Sciatic nerve (tissue), 2 donors: ENCODE results near the gene AARS1. TPM values are rescaled to one million over a fixed set of nuclear protein-coding genes. Genes with fewer than 3 reads are reported as not detected.
"Not testable (repeated sequence)": the region's sequence is repeated elsewhere in the genome, so short reads cannot be mapped to it uniquely, and the experiment has no call there.

Source experiments
- ATAC-seq: fragments of 200-7000 bp; cut with Tn5 transposase; one replicate; pipeline ENCODE4 v1.9.1; 2020; ENCODE audit warnings: mild to moderate bottlenecking, moderate library complexity
- DNase-seq: peaks from one replicate; pipeline ENCODE4 v3.0.0-alpha.2; 2020; ENCODE audit warnings: low spot score
- intact Hi-C: fragments of 100-400 bp; cut with DNase I; formaldehyde crosslinking; loops from one replicate; pipeline ENCODE4 v1.14.2; 2022
- total RNA-seq: library from RNA; stranded (reverse); fragmentation: NEBNext Ultra II Directional; extraction: Animal tissue kit (Norgen Biotek cat#: 25700); gene quantifications from one replicate; pipeline ENCODE4 v1.2.1, GENCODE V29; 2021
- donor health status: DM: no; HTN: no; CAD: no.
- donor health status: DM: no; HTN: no; CAD: no.

Gene AARS1
- total RNA-seq, 1 donor from 2014 or later: 73.3 TPM

DNA sequence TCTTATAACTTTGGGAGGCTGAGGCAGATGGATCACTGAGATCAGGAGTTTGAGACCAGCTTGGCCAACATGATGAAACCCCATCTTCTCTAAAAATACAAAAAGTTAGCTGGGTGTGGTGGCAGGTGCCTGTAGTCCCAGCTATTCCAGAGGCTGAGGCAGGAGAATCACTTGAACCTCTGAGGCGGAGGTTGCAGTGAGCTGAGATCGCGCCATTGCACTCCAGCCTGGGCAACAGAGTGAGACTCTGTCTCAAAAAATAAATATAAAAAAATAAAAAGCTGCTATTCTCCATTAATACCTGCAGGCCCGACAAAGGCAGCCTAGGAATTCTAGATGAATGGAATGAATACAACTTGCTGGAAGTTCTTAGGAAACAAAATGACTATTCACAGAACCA lies 39.6 kb downstream of the AARS1 start:
- ATAC-seq, DNase-seq, intact Hi-C loops: not testable (repeated sequence)

- ATAC-seq: not testable (repeated sequence)
Measured at GRCh38 chr16:70238773-70239172, 50.5 kb downstream of the AARS1 start.

DNA sequence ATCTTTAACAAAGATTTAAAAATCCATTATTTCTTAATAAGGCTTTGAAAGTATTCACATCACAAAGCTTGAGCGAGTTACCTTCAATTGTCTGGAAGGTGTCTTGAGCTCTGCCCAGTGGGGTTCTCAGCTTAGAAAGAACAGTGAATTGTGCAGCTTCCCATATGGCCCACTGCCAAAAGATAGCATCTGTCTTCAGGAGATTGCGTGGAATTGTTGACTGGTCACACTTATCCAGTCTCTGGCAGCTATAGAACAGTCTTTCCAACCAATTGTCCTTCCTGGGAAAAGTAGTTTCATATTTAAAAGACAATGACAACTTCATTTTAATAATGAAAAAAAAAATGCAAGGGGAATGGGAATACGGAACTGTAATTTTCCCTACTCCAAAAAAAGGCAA lies 57.5 kb downstream of the AARS1 start:
- intact Hi-C loops, DNase-seq, ATAC-seq: not testable (repeated sequence)

More at GRCh38 chr16:70238773-70239172, 50.5 kb downstream of the AARS1 start:
- DNase-seq, intact Hi-C loops: not testable (repeated sequence)

GRCh38 chr16:70226024-70226423 lies 63.3 kb downstream of the AARS1 start:
- DNase-seq, intact Hi-C loops, ATAC-seq: not testable (repeated sequence)

DNA sequence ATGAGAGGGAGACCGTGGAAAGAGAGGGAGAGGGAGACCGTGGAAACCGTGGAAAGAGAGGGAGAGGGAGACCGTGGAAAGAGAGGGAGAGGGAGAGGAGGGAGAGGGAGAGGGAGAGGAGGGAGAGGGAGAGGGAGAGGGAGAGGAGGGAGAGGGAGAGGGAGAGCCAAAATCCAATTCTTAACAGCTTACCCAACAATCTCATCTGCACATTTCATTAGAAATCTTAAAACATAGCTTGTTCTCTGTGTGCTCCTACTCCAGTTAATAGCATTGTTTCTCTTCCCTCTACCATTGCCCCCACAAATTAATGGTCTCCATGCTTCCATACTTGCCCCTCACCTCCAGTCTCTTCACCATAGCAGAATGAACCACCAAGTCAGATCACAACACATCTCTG lies 63.9 kb downstream of the AARS1 start:
- ATAC-seq, intact Hi-C loops: not testable (repeated sequence)

GRCh38 chr16:70224645-70225044 lies 64.7 kb downstream of the AARS1 start:
- DNase-seq, intact Hi-C loops, ATAC-seq: not testable (repeated sequence)

More for the DNA sequence above, 63.9 kb downstream of the AARS1 start:
- DNase-seq: not testable (repeated sequence)

DNA sequence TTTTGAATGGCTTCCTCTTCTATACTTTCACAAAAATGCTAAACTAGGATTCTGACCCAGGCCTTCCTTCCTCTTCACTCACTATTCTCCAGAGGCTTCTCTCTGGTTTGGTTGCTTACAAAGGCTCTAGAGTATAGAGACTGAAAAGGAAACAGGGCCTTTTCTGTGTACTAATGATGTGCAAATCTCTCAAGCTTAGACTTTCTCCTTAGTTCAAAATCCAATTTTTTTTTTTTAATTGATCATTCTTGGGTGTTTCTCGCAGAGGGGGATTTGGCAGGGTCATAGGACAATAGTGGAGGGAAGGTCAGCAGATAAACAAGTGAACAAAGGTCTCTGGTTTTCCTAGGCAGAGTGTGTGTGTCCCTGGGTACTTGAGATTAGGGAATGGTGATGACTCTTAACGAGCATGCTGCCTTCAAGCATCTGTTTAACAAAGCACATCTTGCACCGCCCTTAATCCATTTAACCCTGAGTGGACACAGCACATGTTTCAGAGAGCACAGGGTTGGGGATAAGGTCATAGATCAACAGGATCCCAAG lies 65.3 kb downstream of the AARS1 start:
- DNase-seq, intact Hi-C loops, ATAC-seq: not testable (repeated sequence)

DNA sequence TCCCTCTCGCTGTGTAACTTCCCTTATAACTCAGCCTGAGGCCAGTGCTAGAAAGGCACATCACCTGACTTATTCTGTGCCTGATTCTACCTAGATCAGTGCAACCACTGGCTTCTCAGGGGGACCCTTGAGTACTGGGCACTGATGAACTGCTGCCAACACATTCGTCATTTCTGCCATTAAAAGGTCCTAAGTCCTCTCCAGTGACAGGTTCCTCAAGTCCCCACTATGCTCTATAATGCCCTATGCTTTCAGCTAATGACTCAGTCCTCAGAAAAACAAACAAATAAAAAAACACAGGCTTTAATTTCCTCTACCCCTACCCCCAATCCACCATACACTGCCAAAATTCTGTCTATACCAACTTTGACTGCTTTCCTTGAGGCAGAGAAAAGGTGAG lies 66.1 kb downstream of the AARS1 start:
- DNase-seq, ATAC-seq, intact Hi-C loops: not testable (repeated sequence)

GRCh38 chr16:70222574-70222973 lies 66.7 kb downstream of the AARS1 start:
- DNase-seq, intact Hi-C loops, ATAC-seq: not testable (repeated sequence)

GRCh38 chr16:70218586-70218985 lies 70.7 kb downstream of the AARS1 start:
- ATAC-seq, intact Hi-C loops: not testable (repeated sequence)

GRCh38 chr16:70206382-70206781 lies 82.9 kb downstream of the AARS1 start:
- ATAC-seq, DNase-seq, intact Hi-C loops: not testable (repeated sequence)

More at GRCh38 chr16:70218586-70218985, 70.7 kb downstream of the AARS1 start:
- DNase-seq: not testable (repeated sequence)

GRCh38 chr16:70204668-70205405 lies 84.5 kb downstream of the AARS1 start:
- ATAC-seq, intact Hi-C loops, DNase-seq: not testable (repeated sequence)

GRCh38 chr16:70204010-70204409 lies 85.3 kb downstream of the AARS1 start:
- DNase-seq, ATAC-seq, intact Hi-C loops: not testable (repeated sequence)

- intact Hi-C loops, DNase-seq, ATAC-seq: not testable (repeated sequence)
Measured at GRCh38 chr16:70203508-70203907, 85.8 kb downstream of the AARS1 start.

Other genes with a start within 250 kb of the AARS1 start
- gene PDPR, start 175.2 kb downstream of the AARS1 start, total RNA-seq: 35.7 TPM
- gene CLEC18C, start 115.7 kb downstream of the AARS1 start, total RNA-seq: 0.58 TPM
- 17.5 TPM for gene EXOSC6, start 37.6 kb downstream of the AARS1 start, total RNA-seq
- gene DDX19B, start 9.7 kb upstream of the AARS1 start, total RNA-seq: 22.1 TPM
- gene DDX19A, start 57.4 kb upstream of the AARS1 start, total RNA-seq: 37.3 TPM
- 31.1 TPM for gene ST3GAL2, start 149.6 kb upstream of the AARS1 start, total RNA-seq
- 19.7 TPM for gene FCSK, start 165.1 kb upstream of the AARS1 start, total RNA-seq
- gene COG4, start 234.0 kb upstream of the AARS1 start, total RNA-seq: 51.0 TPM
- 207 TPM for gene SF3B3, start 234.3 kb upstream of the AARS1 start, total RNA-seq